Astrocyte (in vitro differentiated cells and primary cell): Measurements from ENCODE around the gene KANK2. TPM values are rescaled to one million over a fixed set of nuclear protein-coding genes. Genes with fewer than 3 reads are reported as not detected.
"Not testable (repeated sequence)": the region's sequence is repeated elsewhere in the genome, so short reads cannot be mapped to it uniquely, and the experiment has no call there.

Experiments
- DNase-seq: peaks from one replicate; pipeline ENCODE4 v3.0.0-alpha.2; 2010; ENCODE audit warnings: low read depth
- FAIRE-seq: peaks from 2 replicates; lab custom pipeline; 2011; peaks lifted over from hg19 to GRCh38; lab: Jason Lieb, UNC
- H2AFZ ChIP-seq: 2 replicates; pipeline ENCODE4 v1.6.0; 2012; ENCODE audit warnings: low read depth, low read length, inconsistent platforms
- H3K27ac ChIP-seq: 2 replicates; pipeline ENCODE4 v1.5.1; 2011; ENCODE audit warnings: low read depth, low read length, inconsistent platforms
- H3K27me3 ChIP-seq: 2 replicates; pipeline ENCODE4 v1.6.0; 2011; ENCODE audit warnings: low read length, inconsistent platforms; ENCODE audit not compliant: insufficient read depth
- H3K36me3 ChIP-seq: 2 replicates; pipeline ENCODE4 v1.5.1; 2011; ENCODE audit warnings: low read length, inconsistent platforms; ENCODE audit not compliant: insufficient read depth
- H3K4me1 ChIP-seq: 2 replicates; pipeline ENCODE4 v1.5.1; 2011; ENCODE audit warnings: low read length, inconsistent platforms; ENCODE audit not compliant: insufficient read depth
- H3K4me2 ChIP-seq: 2 replicates; pipeline ENCODE4 v1.6.0; 2012; ENCODE audit warnings: low read length, inconsistent platforms
- H3K4me3 ChIP-seq: 2 replicates; pipeline ENCODE4 v1.5.1; 2011; ENCODE audit warnings: low read depth, mild to moderate bottlenecking, low read length, inconsistent platforms; ENCODE audit not compliant: insufficient read depth
- H3K79me2 ChIP-seq: 2 replicates; pipeline ENCODE4 v1.6.0; 2012; ENCODE audit warnings: mild to moderate bottlenecking, low read length, inconsistent platforms; ENCODE audit not compliant: insufficient read depth
- H3K9ac ChIP-seq: 2 replicates; pipeline ENCODE4 v1.6.0; 2012; ENCODE audit warnings: mild to moderate bottlenecking, low read length, inconsistent platforms
- H3K9me3 ChIP-seq: 2 replicates; pipeline ENCODE4 v1.5.1; 2012; ENCODE audit warnings: low read depth, mild to moderate bottlenecking, low read length, inconsistent platforms; ENCODE audit not compliant: insufficient read depth
- H4K20me1 ChIP-seq: 2 replicates; pipeline ENCODE4 v1.6.0; 2012; ENCODE audit warnings: low read length, inconsistent platforms; ENCODE audit not compliant: insufficient read depth
- H3K27ac Mint-ChIP-seq: one replicate; pipeline ENCODE4 v1.8.0; 2021; ENCODE audit warnings: mild to moderate bottlenecking, mixed read lengths; ENCODE audit not compliant: unreplicated experiment
- H3K27me3 Mint-ChIP-seq: one replicate; pipeline ENCODE4 v1.8.0; 2021; ENCODE audit warnings: low read depth, mixed read lengths; ENCODE audit not compliant: unreplicated experiment
- H3K36me3 Mint-ChIP-seq: one replicate; pipeline ENCODE4 v1.8.0; 2021; ENCODE audit warnings: low read depth, mixed read lengths; ENCODE audit not compliant: unreplicated experiment
- H3K4me1 Mint-ChIP-seq: one replicate; pipeline ENCODE4 v1.8.0; 2021; ENCODE audit warnings: low read depth, mixed read lengths; ENCODE audit not compliant: unreplicated experiment
- H3K4me3 Mint-ChIP-seq: one replicate; pipeline ENCODE4 v1.8.0; 2021; ENCODE audit warnings: mild to moderate bottlenecking, moderate library complexity, mixed read lengths; ENCODE audit not compliant: unreplicated experiment
- H3K9me3 Mint-ChIP-seq: one replicate; pipeline ENCODE4 v1.8.0; 2021; ENCODE audit warnings: mild to moderate bottlenecking, mixed read lengths; ENCODE audit not compliant: unreplicated experiment
- CTCF ChIP-seq: IDR thresholded peaks from 2 replicates; pipeline ENCODE4 v1.5.1; 2011; ENCODE audit warnings: low read depth, mild to moderate bottlenecking, inconsistent platforms, low read length, moderate library complexity; ENCODE audit not compliant: insufficient read depth
- EZH2 ChIP-seq: IDR thresholded peaks from 2 replicates; pipeline ENCODE4 v1.6.1; 2012; ENCODE audit warnings: mild to moderate bottlenecking, low read length, inconsistent platforms; ENCODE audit not compliant: insufficient read depth
- total RNA-seq: library from RNA; stranded (reverse); gene quantifications from 2 replicates; pipeline ENCODE4 v1.2.1, GENCODE V29; 2021

KANK2 gene
- total RNA-seq, 1 donor from 2014 or later = 50.3 TPM

GRCh38 chr19:11141937-11142527 is 55.3 kb downstream of the KANK2 start:
- FAIRE-seq (no peak), DNase-seq (no peak)
- H3K4me3 ChIP-seq = no peak overlapping the region
- H3K4me1 ChIP-seq = peaks cover 46% of the 10 kb centered on the region
- TF ChIP-seq EZH2 (no peak), CTCF (no peak)
- no peaks in the 10 kb centered on the region for H3K36me3 ChIP-seq
- H4K20me1 ChIP-seq = no peaks in the 10 kb centered on the region
- Mint-ChIP-seq H3K9me3 (no peaks in the 10 kb centered on the region), H3K36me3 (peaks cover 2% of the 10 kb centered on the region), H3K4me1 (peaks cover 17% of the 10 kb centered on the region), H3K27ac (peak overlapping the region; percentile 41), H3K27me3 (no peaks in the 10 kb centered on the region), H3K4me3 (no peak overlapping the region)
- no peaks in the 10 kb centered on the region for H3K79me2 ChIP-seq
- H3K9ac ChIP-seq = peak overlapping the region; percentile 39
- H2AFZ ChIP-seq = no peak overlapping the region
- peak overlapping the region; percentile 85 for H3K4me2 ChIP-seq
- H3K27ac ChIP-seq = peak overlapping the region; percentile 68
- no peaks in the 10 kb centered on the region for H3K27me3 ChIP-seq
- H3K9me3 ChIP-seq = no peaks in the 10 kb centered on the region

- FAIRE-seq (no peak), DNase-seq (no peak)
- Mint-ChIP-seq H3K4me3 (no peak overlapping the region), H3K27me3 (no peaks in the 10 kb centered on the region), H3K36me3 (peaks cover 2% of the 10 kb centered on the region), H3K4me1 (peaks cover 17% of the 10 kb centered on the region), H3K27ac (no peak overlapping the region), H3K9me3 (no peaks in the 10 kb centered on the region)
- Histone ChIP-seq H3K9ac (no peak overlapping the region), H3K79me2 (no peaks in the 10 kb centered on the region), H3K27me3 (no peaks in the 10 kb centered on the region), H3K9me3 (no peaks in the 10 kb centered on the region), H3K27ac (no peak overlapping the region), H2AFZ (no peak overlapping the region), H3K4me3 (no peak overlapping the region), H3K4me2 (no peak overlapping the region), H4K20me1 (no peaks in the 10 kb centered on the region), H3K36me3 (no peaks in the 10 kb centered on the region), H3K4me1 (peaks cover 46% of the 10 kb centered on the region)
- TF ChIP-seq CTCF (no peak), EZH2 (no peak)
These were observed 56.4 kb downstream of the KANK2 start for GRCh38 chr19:11140896-11141295.

DNA sequence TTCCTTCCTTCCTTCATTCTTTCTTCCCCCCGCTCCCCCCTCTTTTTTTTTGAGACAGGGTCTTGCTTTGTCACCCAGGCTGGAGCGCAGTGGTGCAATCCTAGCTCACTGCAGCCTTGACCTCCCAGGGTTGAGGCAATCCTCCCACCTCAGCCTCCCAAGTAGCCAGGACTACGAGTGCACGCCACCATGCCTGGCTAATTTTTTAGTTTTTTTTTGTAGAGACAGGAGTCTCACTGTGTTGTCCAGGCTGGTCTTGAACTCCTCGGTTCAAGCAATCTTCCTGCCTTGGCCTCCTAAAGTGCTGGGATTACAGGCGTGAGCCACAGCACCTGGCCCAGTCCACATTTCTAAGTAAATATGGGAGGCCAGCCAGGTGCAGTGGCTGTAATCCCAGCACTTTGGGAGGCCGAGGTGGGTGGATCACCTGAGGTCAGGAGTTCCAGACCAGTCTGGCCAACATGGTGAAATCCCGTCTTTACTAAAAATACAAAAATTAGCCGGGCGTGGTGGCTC is 57.3 kb downstream of the KANK2 start:
- H3K9ac ChIP-seq, FAIRE-seq, H2AFZ ChIP-seq, H3K27ac ChIP-seq, H3K9me3 ChIP-seq, H3K9me3 Mint-ChIP-seq, H3K27me3 ChIP-seq, H3K79me2 ChIP-seq, DNase-seq, H3K36me3 Mint-ChIP-seq, H3K4me3 Mint-ChIP-seq, H3K36me3 ChIP-seq, H3K4me2 ChIP-seq, H4K20me1 ChIP-seq, H3K27me3 Mint-ChIP-seq, H3K27ac Mint-ChIP-seq, H3K4me3 ChIP-seq: not testable (repeated sequence)
- H3K4me1 Mint-ChIP-seq = peaks cover 17% of the 10 kb centered on the region
- peaks cover 46% of the 10 kb centered on the region for H3K4me1 ChIP-seq
